HG02870 (cell line): ENCODE data around the gene EDA.
"Not testable (repeated sequence)": the region's sequence is repeated elsewhere in the genome, so short reads cannot be mapped to it uniquely, and the experiment has no call there.

Experiments used
- ATAC-seq: cut with Tn5 transposase; IDR thresholded peaks from one replicate; pipeline ENCODE4 v1.9.1; 2021; ENCODE audit warnings: mild to moderate bottlenecking, moderate library complexity; ENCODE audit not compliant: unreplicated experiment

The EDA gene

GRCh38 chrX:69948276-69948797, 332.4 kb downstream of the EDA start:
- no peak for ATAC-seq

GRCh38 chrX:69951753-69952152, 335.8 kb downstream of the EDA start:
- ATAC-seq, result no peak

- ATAC-seq, result no peak
Measured at GRCh38 chrX:69959712-69960111, 343.8 kb downstream of the EDA start.

GRCh38 chrX:69961365-69962072, 345.6 kb downstream of the EDA start:
- no peak for ATAC-seq

GRCh38 chrX:69968950-69969349, 353.0 kb downstream of the EDA start:
- ATAC-seq, result no peak

GRCh38 chrX:69969460-69969859, 353.5 kb downstream of the EDA start:
- ATAC-seq, result no peak

GRCh38 chrX:69987691-69988090, 371.8 kb downstream of the EDA start:
- no peak for ATAC-seq

GRCh38 chrX:69988955-69989394, 373.1 kb downstream of the EDA start:
- ATAC-seq, result no peak

GRCh38 chrX:69991685-69992084, 375.8 kb downstream of the EDA start:
- no peak for ATAC-seq

- ATAC-seq, result no peak
Measured at GRCh38 chrX:69993494-69993893, 377.6 kb downstream of the EDA start.

- ATAC-seq, result no peak
Measured at GRCh38 chrX:69995362-69996112, 379.6 kb downstream of the EDA start.

GRCh38 chrX:69996113-69996468, 380.2 kb downstream of the EDA start:
- no peak for ATAC-seq

GRCh38 chrX:69998299-69998698, 382.4 kb downstream of the EDA start:
- ATAC-seq, result not testable (repeated sequence)

GRCh38 chrX:70001269-70001668, 385.4 kb downstream of the EDA start:
- no peak for ATAC-seq

- no peak for ATAC-seq
Measured at GRCh38 chrX:70001708-70002341, 385.9 kb downstream of the EDA start.

GRCh38 chrX:70007946-70008345, 392.0 kb downstream of the EDA start:
- ATAC-seq, result no peak

- ATAC-seq, result no peak
Measured at GRCh38 chrX:70009049-70009448, 393.1 kb downstream of the EDA start.

- no peak for ATAC-seq
Measured at GRCh38 chrX:70009970-70010369, 394.1 kb downstream of the EDA start.

- no peak for ATAC-seq
Measured at GRCh38 chrX:70012756-70013155, 396.8 kb downstream of the EDA start.

GRCh38 chrX:70013466-70014381, 397.8 kb downstream of the EDA start:
- no peak for ATAC-seq

- ATAC-seq, result no peak
Measured at GRCh38 chrX:70016513-70016912, 400.6 kb downstream of the EDA start.
